Measurements from ENCODE around the gene MAP4K4. TPM values are rescaled to one million over a fixed set of nuclear protein-coding genes. Genes with fewer than 3 reads are reported as not detected.

The MAP4K4 gene
- total and polyA plus RNA-seq, 12 donors = 8.7 to 43.1 (median 21.8) TPM

GRCh38 chr2:101717071-101717845, 19.8 kb downstream of the MAP4K4 start:
- H3K4me1 ChIP-seq (replicated peaks in 1 of 2) = no peaks in the 10 kb centered on the region
- no peak for TF ChIP-seq POLR2A (IDR thresholded peaks at IDR 0.05)
- 84 to 90% (median 86%) methylated on average over 9 of the region's 9 CpGs for WGBS, 4 donors
- no peak overlapping the region for H3K27ac ChIP-seq
- no peaks in the 10 kb centered on the region for H3K27me3 ChIP-seq
- intact Hi-C loops (cut with DNase I) = no loop called here
- H3K9me3 ChIP-seq (replicated peaks in 1 of 3) = no peaks in the 10 kb centered on the region
- DNase-seq = no peak
- H3K4me3 ChIP-seq = no peak overlapping the region
- no peaks in the 10 kb centered on the region for H3K36me3 ChIP-seq (replicated peaks in 1 of 2)

- H3K27ac ChIP-seq = no peak overlapping the region
- WGBS, 4 donors = 87 to 100% (median 95%) methylated on average over 1 of the region's 1 CpG
- H3K4me3 ChIP-seq = no peak overlapping the region
- no peak for DNase-seq
- H3K36me3 ChIP-seq (replicated peaks in 1 of 2) = no peaks in the 10 kb centered on the region
- no peaks in the 10 kb centered on the region for H3K9me3 ChIP-seq (replicated peaks in 1 of 3)
- no peaks in the 10 kb centered on the region for H3K27me3 ChIP-seq
- no peak for TF ChIP-seq CTCF (IDR thresholded peaks at IDR 0.05)
- TF ChIP-seq POLR2A (IDR thresholded peaks at IDR 0.05) = no peak
- intact Hi-C loops (cut with DNase I) = no loop called here
- no peaks in the 10 kb centered on the region for H3K4me1 ChIP-seq (replicated peaks in 1 of 2)
These were observed 21.0 kb downstream of the MAP4K4 start for GRCh38 chr2:101718479-101718878.

GRCh38 chr2:101718993-101719571, 21.6 kb downstream of the MAP4K4 start:
- H3K36me3 ChIP-seq (replicated peaks in 1 of 2) = no peaks in the 10 kb centered on the region
- no peaks in the 10 kb centered on the region for H3K27me3 ChIP-seq
- no peak overlapping the region for H3K27ac ChIP-seq
- TF ChIP-seq POLR2A (IDR thresholded peaks at IDR 0.05) (no peak), CTCF (IDR thresholded peaks at IDR 0.05) (no peak)
- WGBS, 4 donors = 97 to 100% (median 99%) methylated on average over 1 of the region's 1 CpG
- no peaks in the 10 kb centered on the region for H3K9me3 ChIP-seq (replicated peaks in 1 of 3)
- no peaks in the 10 kb centered on the region for H3K4me1 ChIP-seq (replicated peaks in 1 of 2)
- intact Hi-C loops (cut with DNase I) = no loop called here
- no peak overlapping the region for H3K4me3 ChIP-seq
- no peak for DNase-seq

- 92 to 100% (median 99%) methylated on average over 1 of the region's 1 CpG for WGBS, 4 donors
- Histone ChIP-seq H3K27ac (no peak overlapping the region), H3K27me3 (no peaks in the 10 kb centered on the region), H3K9me3 (replicated peaks in 1 of 3) (no peaks in the 10 kb centered on the region), H3K4me3 (no peak overlapping the region), H3K36me3 (replicated peaks in 1 of 2) (no peaks in the 10 kb centered on the region), H3K4me1 (replicated peaks in 1 of 2) (no peaks in the 10 kb centered on the region)
- TF ChIP-seq POLR2A (IDR thresholded peaks at IDR 0.05) (no peak), CTCF (IDR thresholded peaks at IDR 0.05) (no peak)
- intact Hi-C loops (cut with DNase I) = no loop called here
- no peak for DNase-seq
These were observed 23.2 kb downstream of the MAP4K4 start for GRCh38 chr2:101720732-101721131.

Measured in adrenal gland (tissue), 12 donors.